Common myeloid progenitor, CD34-positive (primary cell): ENCODE results near the gene RIC8B.

Experiments used
- CTCF ChIA-PET: fragments of 350-600 bp; sonication (Branson Sonifier 250); formaldehyde crosslinking; loops from one replicate; lab custom pipeline; 2021; ENCODE audit warnings: antibody characterized with exemption; lab: Charles Lee
- POLR2A ChIA-PET: fragments of 350-600 bp; sonication (Branson Sonifier 250); formaldehyde crosslinking; loops from one replicate; lab custom pipeline; 2021; ENCODE audit warnings: antibody characterized with exemption; lab: Charles Lee
- DNase-seq, 3 donors: peaks; one replicate each; pipeline versions ENCODE4 v3.0.0 to v3.0.0-alpha.2; 2013
- H3K27ac ChIP-seq, 2 experiments: 1 replicate in 1 of 2; 2 replicates in 1 of 2; pipeline ENCODE4 v1.7.0; 2013; ENCODE audit warnings: inconsistent platforms in 2 of 2, low read length in 2 of 2, mild to moderate bottlenecking in 2 of 2, low read depth in 1 of 2, moderate library complexity in 1 of 2; ENCODE audit not compliant: severe bottlenecking in 2 of 2, insufficient read depth in 1 of 2, poor library complexity in 1 of 2
- H3K27me3 ChIP-seq, 5 experiments: replicated peaks in 2 of 5; 1 replicate in 3 of 5; 2 replicates in 2 of 5; pipeline versions ENCODE4 v1.6.1 to v1.7.0; 2013; ENCODE audit warnings: low read length in 4 of 5, mild to moderate bottlenecking in 2 of 5, moderate library complexity in 2 of 5, inconsistent platforms in 1 of 5; ENCODE audit not compliant: insufficient read depth in 5 of 5, control insufficient read depth in 4 of 5
- H3K36me3 ChIP-seq, 4 experiments: 1 replicate in 2 of 4; 2 replicates in 2 of 4; pipeline versions ENCODE4 v1.6.1 to v1.7.0; 2013; ENCODE audit warnings: low read length in 3 of 4, control low read depth in 1 of 4, mild to moderate bottlenecking in 1 of 4; ENCODE audit not compliant: control insufficient read depth in 4 of 4, insufficient read depth in 4 of 4
- H3K4me1 ChIP-seq, 4 experiments: 1 replicate in 3 of 4; 2 replicates in 1 of 4; pipeline versions ENCODE4 v1.6.1 to v1.7.1; 2013; ENCODE audit warnings: low read length in 3 of 4, mild to moderate bottlenecking in 3 of 4, control low read depth in 1 of 4, inconsistent platforms in 1 of 4, moderate library complexity in 1 of 4; ENCODE audit not compliant: control insufficient read depth in 4 of 4, insufficient read depth in 4 of 4; ENCODE audit errors: control extremely low read depth in 1 of 4
- H3K4me3 ChIP-seq, 7 experiments: 1 replicate in 4 of 7; 2 replicates in 3 of 7; pipeline versions ENCODE4 v1.5.1 to v1.7.0; 2013; ENCODE audit warnings: mild to moderate bottlenecking in 7 of 7, low read length in 6 of 7, moderate library complexity in 6 of 7, inconsistent platforms in 2 of 7, low read depth in 2 of 7, control low read depth in 1 of 7; ENCODE audit not compliant: insufficient read depth in 4 of 7, control insufficient read depth in 1 of 7; ENCODE audit errors: extremely low read depth in 1 of 7
- H3K9me3 ChIP-seq, 5 experiments: 1 replicate in 4 of 5; 2 replicates in 1 of 5; pipeline versions ENCODE4 v1.6.1 to v1.7.1; 2013; ENCODE audit warnings: low read length in 4 of 5, mild to moderate bottlenecking in 2 of 5, inconsistent platforms in 1 of 5, low read depth in 1 of 5, moderate library complexity in 1 of 5; ENCODE audit not compliant: control insufficient read depth in 4 of 5, insufficient read depth in 2 of 5; ENCODE audit errors: control extremely low read depth in 1 of 5
- WGBS: methylation state at CpG from one replicate; pipeline ENCODE4 v1.1.5; 2013; ENCODE audit not compliant: insufficient coverage; 5-methylcytosine and 5-hydroxymethylcytosine counted together

Gene RIC8B

GRCh38 chr12:106907411-106907810 lies 132.9 kb downstream of the RIC8B start:
- peaks cover 0 to 5% (median 2%) of the 10 kb centered on the region in 5 experiments for H3K9me3 ChIP-seq
- no peak for DNase-seq
- H3K36me3 ChIP-seq: no peaks in the 10 kb centered on the region
- ChIA-PET CTCF (interaction anchor here (0.7 to 2.3 kb wide), 2 partner anchors 12 to 32 kb away, joined by 3 to 8 read pairs; no protein-coding TSS in a partner anchor), POLR2A (no interaction called here)
- H3K27me3 ChIP-seq: peaks cover 19 to 94% (median 51%) of the 10 kb centered on the region in 5 experiments
- no peak overlapping the region for H3K4me3 ChIP-seq
- WGBS: 50% methylated on average over 2 of the region's 5 CpGs
- no peak overlapping the region for H3K27ac ChIP-seq
- H3K4me1 ChIP-seq: peaks cover 0 to 3% (median 2%) of the 10 kb centered on the region in 4 experiments

- ChIA-PET CTCF (interaction anchor here (2.3 kb wide), 1 partner anchor 12 kb away, joined by 8 read pairs; no protein-coding TSS in a partner anchor), POLR2A (no interaction called here)
- 72% methylated on average over 2 of the region's 4 CpGs for WGBS
- DNase-seq: no peak
- H3K4me3 ChIP-seq: no peak overlapping the region
- peaks cover 0 to 3% (median 2%) of the 10 kb centered on the region in 4 experiments for H3K4me1 ChIP-seq
- H3K36me3 ChIP-seq: no peaks in the 10 kb centered on the region
- peaks cover 0 to 5% (median 2%) of the 10 kb centered on the region in 5 experiments for H3K9me3 ChIP-seq
- no peak overlapping the region for H3K27ac ChIP-seq
- H3K27me3 ChIP-seq: peaks cover 19 to 94% (median 51%) of the 10 kb centered on the region in 5 experiments
These were observed 133.4 kb downstream of the RIC8B start for GRCh38 chr12:106907846-106908245.

DNA sequence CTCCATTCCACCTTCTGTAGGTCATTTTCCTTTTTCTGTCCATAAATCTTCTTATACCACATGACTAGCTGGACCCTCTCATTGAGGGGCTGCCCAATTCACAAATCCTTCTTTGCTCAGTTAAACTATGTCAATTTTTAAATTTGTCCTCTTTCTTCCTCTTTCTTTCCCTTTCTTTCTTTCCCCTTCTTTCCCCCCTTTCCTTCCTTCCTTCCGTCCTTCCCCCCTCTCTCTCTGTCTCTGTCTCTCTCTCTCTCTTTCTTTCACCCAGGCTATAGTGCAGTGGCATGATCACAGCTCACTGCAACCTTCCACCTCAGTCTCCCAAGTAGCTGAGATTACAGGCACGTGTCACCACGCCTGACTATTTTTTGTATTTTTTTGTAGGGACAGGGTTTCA lies 134.1 kb downstream of the RIC8B start:
- DNase-seq: no peak
- Histone ChIP-seq H3K4me1 (peaks cover 0 to 3% (median 1%) of the 10 kb centered on the region in 4 experiments), H3K27ac (no peak overlapping the region), H3K9me3 (peaks cover 0 to 5% (median 2%) of the 10 kb centered on the region in 5 experiments), H3K4me3 (no peak overlapping the region), H3K27me3 (peaks cover 19 to 94% (median 52%) of the 10 kb centered on the region in 5 experiments), H3K36me3 (no peaks in the 10 kb centered on the region)
- ChIA-PET POLR2A (no interaction called here), CTCF (interaction anchor here (2.3 kb wide), 1 partner anchor 11 kb away, joined by 8 read pairs; no protein-coding TSS in a partner anchor)
- WGBS: 71% methylated on average over 1 of the region's 3 CpGs

DNA sequence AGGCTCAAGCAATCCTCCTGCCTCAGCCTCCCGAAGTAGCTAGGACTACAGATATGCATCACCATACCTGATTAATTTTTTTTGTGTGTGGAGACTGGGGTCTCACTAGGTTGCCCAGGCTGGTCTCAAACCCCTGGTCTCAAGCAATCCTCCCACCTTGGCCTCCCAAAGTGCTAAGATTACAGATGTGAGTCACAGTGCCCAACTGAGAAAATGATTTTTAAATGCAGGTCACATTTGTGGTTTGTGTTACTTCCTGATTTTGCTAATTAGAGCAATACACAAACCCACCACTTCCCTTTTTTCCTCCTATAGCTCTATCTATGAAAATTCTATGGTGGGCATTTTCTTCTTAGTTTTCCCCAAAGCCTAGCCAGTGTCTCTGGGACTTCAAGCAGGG lies 135.7 kb downstream of the RIC8B start:
- CTCF ChIA-PET: interaction anchor here (2.5 to 3.5 kb wide), 2 partner anchors 7 to 9 kb away, joined by 11 to 13 read pairs; no protein-coding TSS in a partner anchor
- peak; percentile 85 to 95 (median 93) for DNase-seq
- Histone ChIP-seq H3K27ac (no peak overlapping the region), H3K36me3 (no peaks in the 10 kb centered on the region), H3K27me3 (peaks cover 13 to 94% (median 56%) of the 10 kb centered on the region in 5 experiments), H3K9me3 (peaks cover 0 to 5% (median 2%) of the 10 kb centered on the region in 5 experiments), H3K4me3 (no peak overlapping the region), H3K4me1 (peaks cover 0 to 7% (median 3%) of the 10 kb centered on the region in 4 experiments)
- POLR2A ChIA-PET: no interaction called here
- no CpG with 5 or more reads among the region's 1 CpG for WGBS

DNA sequence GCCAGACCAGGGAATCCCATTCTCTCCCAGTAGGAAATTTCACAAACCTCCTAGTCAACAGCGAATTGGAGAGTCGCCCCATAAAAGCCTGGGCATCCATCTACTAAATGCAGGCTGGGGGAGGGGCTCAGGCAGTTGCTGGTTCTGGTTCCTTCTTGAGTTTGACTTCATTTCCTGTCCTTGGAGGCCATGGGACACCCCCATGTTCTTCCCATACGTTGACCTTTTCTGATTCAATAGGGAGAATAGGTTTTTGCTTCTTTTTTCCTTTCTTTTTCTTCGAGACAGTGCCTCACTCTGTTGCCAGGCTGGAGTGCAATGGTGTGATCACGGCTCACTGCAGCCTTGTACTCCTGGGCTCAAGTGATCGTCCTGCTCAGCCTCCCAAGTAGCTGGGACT lies 137.1 kb downstream of the RIC8B start:
- Histone ChIP-seq H3K4me3 (no peak overlapping the region), H3K27me3 (peaks cover 18 to 94% (median 58%) of the 10 kb centered on the region in 5 experiments), H3K4me1 (peaks cover 0 to 7% (median 3%) of the 10 kb centered on the region in 4 experiments), H3K9me3 (peaks cover 0 to 4% (median 2%) of the 10 kb centered on the region in 5 experiments), H3K36me3 (no peaks in the 10 kb centered on the region), H3K27ac (no peak overlapping the region)
- WGBS: 95% methylated on average over 4 of the region's 6 CpGs
- no peak for DNase-seq
- CTCF ChIA-PET: interaction anchor here (0.6 to 3.5 kb wide), 3 partner anchors 8 to 14 kb away, joined by 3 to 13 read pairs (median 11); no protein-coding TSS in a partner anchor
- POLR2A ChIA-PET: no interaction called here

DNA sequence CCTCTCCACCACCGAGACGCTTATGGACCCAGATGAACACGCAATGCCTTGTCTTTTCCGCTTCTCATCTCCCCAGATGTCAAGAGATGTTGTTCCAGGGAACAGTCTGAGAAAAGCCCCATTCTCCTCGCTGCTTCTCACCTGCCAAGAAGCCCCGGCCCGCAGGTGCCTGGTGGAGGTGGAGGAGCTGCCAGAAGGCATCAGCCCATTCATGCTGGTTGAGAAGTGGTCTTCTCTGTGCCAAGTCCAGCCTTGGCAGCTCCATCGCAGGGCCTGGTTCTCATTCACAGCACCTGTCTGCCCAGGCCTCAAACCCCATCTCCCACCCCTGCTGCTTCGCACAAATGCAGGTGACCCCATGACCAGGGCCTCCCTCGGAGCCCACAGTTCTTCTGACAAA lies 139.0 kb downstream of the RIC8B start:
- Histone ChIP-seq H3K27ac (no peak overlapping the region), H3K4me1 (peaks cover 0 to 7% (median 3%) of the 10 kb centered on the region in 4 experiments), H3K27me3 (peaks cover 25 to 93% (median 52%) of the 10 kb centered on the region in 5 experiments), H3K9me3 (no peaks in the 10 kb centered on the region), H3K36me3 (no peaks in the 10 kb centered on the region), H3K4me3 (no peak overlapping the region)
- POLR2A ChIA-PET: no interaction called here
- CTCF ChIA-PET: interaction anchor here (3.5 kb wide), 1 partner anchor 11 kb away, joined by 11 read pairs; no protein-coding TSS in a partner anchor
- no peak for DNase-seq
- 94% methylated on average over 10 of the region's 10 CpGs for WGBS
